Tibial nerve (tissue), 4 donors: ENCODE measurements around the gene SORBS1.
A peak's percentile ranks its signal among the peaks of the same experiment; 100 is the strongest.

Source experiments
- CTCF ChIP-seq, 5 experiments: fragments of 200-600 bp in 3 of 5; fragments of 450-650 bp in 2 of 5; sonication (generic) in 3 of 5; IDR thresholded peaks; one replicate each; pipeline ENCODE4 v1.5.1; 2016 to 2019; ENCODE audit warnings: antibody characterized with exemption in 5 of 5, mild to moderate bottlenecking in 3 of 5, moderate library complexity in 2 of 5
- EP300 ChIP-seq, 2 donors: sonication (generic); formaldehyde crosslinking; IDR thresholded peaks; one replicate each; pipeline ENCODE4 v1.6.1; 2017; ENCODE audit warnings: antibody characterized with exemption in 2 of 2, mild to moderate bottlenecking in 1 of 2
- POLR2A ChIP-seq, 2 donors: fragments of 450-650 bp; IDR thresholded peaks; one replicate each; pipeline ENCODE4 v1.6.1; 2017; ENCODE audit warnings: antibody characterized with exemption in 2 of 2, mild to moderate bottlenecking in 2 of 2, moderate library complexity in 2 of 2

GRCh38 chr10:95374597-95375209, 186.5 kb downstream of the SORBS1 start:
- TF ChIP-seq EP300 (IDR thresholded peaks at IDR 0.05), result peak in 1 of 2 donors; percentile 52
- peak; percentile 74 to 94 (median 90) for TF ChIP-seq CTCF (IDR thresholded peaks at IDR 0.05)
- no peak for TF ChIP-seq POLR2A (IDR thresholded peaks at IDR 0.05)
